CD4-positive, alpha-beta T cell (primary cell): ENCODE measurements around the gene TUT4. TPM values are rescaled to one million over a fixed set of nuclear protein-coding genes. Genes with fewer than 3 reads are reported as not detected.
"Not testable (repeated sequence)": the region's sequence is repeated elsewhere in the genome, so short reads cannot be mapped to it uniquely, and the experiment has no call there.

Source experiments
- ATAC-seq: fragments of 200-7000 bp; cut with Tn5 transposase; one replicate; pipeline ENCODE4 v1.10.0; 2022; ENCODE audit warnings: mild to moderate bottlenecking; ENCODE audit not compliant: poor library complexity
- CTCF ChIA-PET: fragments of 350-600 bp; sonication (Branson Sonifier 250); formaldehyde crosslinking; loops from one replicate; lab custom pipeline; 2021; ENCODE audit warnings: antibody characterized with exemption, inconsistent platforms; lab: Charles Lee
- POLR2A ChIA-PET: fragments of 350-600 bp; sonication (Branson Sonifier 250); formaldehyde crosslinking; loops from one replicate; lab custom pipeline; 2021; ENCODE audit warnings: antibody characterized with exemption, inconsistent platforms; lab: Charles Lee
- DNase-seq, 14 experiments: peaks; one replicate each; pipeline ENCODE4 v3.0.0-alpha.2; 2013 to 2020; ENCODE audit warnings: mixed read lengths in 2 of 14
- H3K27ac ChIP-seq, 2 donors: one replicate each; pipeline versions ENCODE4 v1.5.1 to v1.7.0; 2013; ENCODE audit warnings: low read length in 2 of 2, low read depth in 1 of 2, mild to moderate bottlenecking in 1 of 2
- H3K27me3 ChIP-seq, 2 experiments: 1 replicate in 1 of 2; 2 replicates in 1 of 2; pipeline versions ENCODE4 v1.6.1 to v1.7.0; 2013; ENCODE audit warnings: low read length in 2 of 2, control low read depth in 1 of 2, mild to moderate bottlenecking in 1 of 2, moderate library complexity in 1 of 2; ENCODE audit not compliant: insufficient read depth in 2 of 2, control insufficient read depth in 1 of 2
- H3K36me3 ChIP-seq: one replicate; pipeline ENCODE4 v1.6.1; 2013; ENCODE audit warnings: low read length, control low read depth; ENCODE audit not compliant: insufficient read depth
- H3K4me1 ChIP-seq: one replicate; pipeline ENCODE4 v1.6.1; 2013; ENCODE audit warnings: low read length, control low read depth; ENCODE audit not compliant: insufficient read depth
- H3K4me3 ChIP-seq: one replicate; pipeline ENCODE4 v1.5.1; 2013; ENCODE audit warnings: mild to moderate bottlenecking, low read length, moderate library complexity
- H3K9me3 ChIP-seq, 2 experiments: 1 replicate in 1 of 2; 2 replicates in 1 of 2; pipeline versions ENCODE4 v1.6.1 to v1.7.0; 2013; ENCODE audit warnings: low read length in 2 of 2, mild to moderate bottlenecking in 2 of 2, control low read depth in 1 of 2, moderate library complexity in 1 of 2; ENCODE audit not compliant: control insufficient read depth in 1 of 2, insufficient read depth in 1 of 2
- H3K27ac Mint-ChIP-seq: one replicate; pipeline ENCODE4 v1.8.0; 2020; ENCODE audit warnings: mixed read lengths
- H3K27me3 Mint-ChIP-seq: one replicate; pipeline ENCODE4 v1.8.0; 2021; ENCODE audit warnings: mixed read lengths
- H3K36me3 Mint-ChIP-seq: one replicate; pipeline ENCODE4 v1.8.0; 2021; ENCODE audit warnings: low read depth, mixed read lengths
- H3K4me1 Mint-ChIP-seq: one replicate; pipeline ENCODE4 v1.8.0; 2021; ENCODE audit warnings: low read depth, mixed read lengths
- H3K4me3 Mint-ChIP-seq: one replicate; pipeline ENCODE4 v1.8.0; 2020; ENCODE audit warnings: mild to moderate bottlenecking, mixed read lengths
- H3K9me3 Mint-ChIP-seq: one replicate; pipeline ENCODE4 v1.8.0; 2020; ENCODE audit warnings: mixed read lengths
- intact Hi-C, 2 experiments: fragments of 100-400 bp; cut with DNase I in 1 of 2; cut with micrococcal nuclease in 1 of 2; formaldehyde crosslinking; loops; one replicate each; pipeline versions ENCODE4 v1.15.1 to v1.9.0; 2023 to 2025; cut with DNase I, micrococcal nuclease
- total RNA-seq, 174 experiments: library from RNA in 2 of 174; stranded (reverse) in 2 of 174; gene quantifications; one replicate each; pipeline ENCODE4 v1.2.3 and lab custom pipeline; 2021 to 2026
- TF ChIP-seq, protein P1 (sequence below): fragments of 200-600 bp; IDR thresholded peaks from one replicate; pipeline ENCODE4 v1.8.0; 2022; ENCODE audit warnings: antibody characterized with exemption, mild to moderate bottlenecking

The TUT4 gene
- total RNA-seq, 2 experiments from 2014 or later = 141 to 147 TPM

DNA sequence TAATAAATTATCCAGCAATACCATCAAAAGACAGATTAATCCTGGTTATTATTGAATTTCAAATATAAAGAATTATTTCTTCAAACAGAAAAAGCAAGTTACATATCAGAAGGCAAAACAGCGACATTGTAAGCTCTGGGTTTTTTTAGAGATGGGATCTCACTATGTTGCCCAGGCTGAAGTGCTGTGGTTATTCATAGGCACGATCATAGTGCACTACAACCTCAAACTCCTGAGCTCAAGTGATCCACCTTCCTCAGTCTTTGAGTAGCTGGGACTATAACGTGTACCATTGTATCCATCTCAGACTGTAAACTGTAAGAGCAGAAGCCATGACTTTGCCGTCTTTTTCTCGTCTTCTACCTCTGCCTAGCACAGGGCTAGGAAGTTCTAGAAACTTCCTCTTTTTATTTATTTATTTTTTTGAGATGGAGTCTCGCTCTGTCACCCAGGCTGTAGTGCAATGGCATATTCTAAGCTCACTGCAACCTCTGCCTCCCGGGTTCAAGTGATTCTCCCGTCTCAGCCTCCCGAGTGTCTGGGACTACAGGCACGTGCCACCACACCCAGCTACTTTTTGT is 29.3 kb upstream of the TUT4 start:
- H3K27ac ChIP-seq = no peak overlapping the region
- no peaks in the 10 kb centered on the region for H3K27me3 ChIP-seq
- ChIA-PET CTCF (no interaction called here), POLR2A (interaction anchor here (1.0 kb wide), 1 partner anchor 54 kb away, joined by 3 read pairs; no protein-coding TSS in a partner anchor)
- no peak overlapping the region for H3K4me3 Mint-ChIP-seq
- TF ChIP-seq, protein P1, sequence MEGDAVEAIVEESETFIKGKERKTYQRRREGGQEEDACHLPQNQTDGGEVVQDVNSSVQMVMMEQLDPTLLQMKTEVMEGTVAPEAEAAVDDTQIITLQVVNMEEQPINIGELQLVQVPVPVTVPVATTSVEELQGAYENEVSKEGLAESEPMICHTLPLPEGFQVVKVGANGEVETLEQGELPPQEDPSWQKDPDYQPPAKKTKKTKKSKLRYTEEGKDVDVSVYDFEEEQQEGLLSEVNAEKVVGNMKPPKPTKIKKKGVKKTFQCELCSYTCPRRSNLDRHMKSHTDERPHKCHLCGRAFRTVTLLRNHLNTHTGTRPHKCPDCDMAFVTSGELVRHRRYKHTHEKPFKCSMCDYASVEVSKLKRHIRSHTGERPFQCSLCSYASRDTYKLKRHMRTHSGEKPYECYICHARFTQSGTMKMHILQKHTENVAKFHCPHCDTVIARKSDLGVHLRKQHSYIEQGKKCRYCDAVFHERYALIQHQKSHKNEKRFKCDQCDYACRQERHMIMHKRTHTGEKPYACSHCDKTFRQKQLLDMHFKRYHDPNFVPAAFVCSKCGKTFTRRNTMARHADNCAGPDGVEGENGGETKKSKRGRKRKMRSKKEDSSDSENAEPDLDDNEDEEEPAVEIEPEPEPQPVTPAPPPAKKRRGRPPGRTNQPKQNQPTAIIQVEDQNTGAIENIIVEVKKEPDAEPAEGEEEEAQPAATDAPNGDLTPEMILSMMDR = no peak
- H3K4me3 ChIP-seq = no peak overlapping the region
- no peaks in the 10 kb centered on the region for H3K36me3 Mint-ChIP-seq
- peaks cover 9% of the 10 kb centered on the region for H3K4me1 Mint-ChIP-seq
- no peaks in the 10 kb centered on the region for H3K36me3 ChIP-seq
- ATAC-seq = no peak
- DNase-seq = no peak
- H3K27me3 Mint-ChIP-seq = no peaks in the 10 kb centered on the region
- no peaks in the 10 kb centered on the region for H3K9me3 Mint-ChIP-seq
- no peaks in the 10 kb centered on the region for H3K9me3 ChIP-seq
- intact Hi-C loops = no loop called here
- H3K4me1 ChIP-seq = no peaks in the 10 kb centered on the region
- no peak overlapping the region for H3K27ac Mint-ChIP-seq

DNA sequence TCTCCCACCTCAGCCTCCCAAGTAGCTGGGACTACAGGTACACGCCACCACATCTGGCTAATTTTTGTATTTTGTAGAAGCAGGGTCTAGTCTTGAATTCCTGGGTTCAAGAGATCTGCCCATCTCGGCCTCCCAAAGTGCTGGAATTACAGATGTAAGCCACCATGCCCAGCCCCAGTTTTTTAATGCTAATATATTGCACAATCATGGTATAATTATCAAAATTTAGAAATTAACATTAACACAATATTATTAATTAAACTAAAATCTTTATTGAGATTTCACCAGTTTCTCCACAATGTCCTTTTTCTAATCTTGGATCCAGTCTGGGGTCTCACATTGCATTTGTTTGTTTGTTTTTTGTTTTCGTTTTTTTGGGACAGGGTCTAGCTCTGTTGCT is 27.4 kb upstream of the TUT4 start:
- H3K27me3 Mint-ChIP-seq = no peaks in the 10 kb centered on the region
- TF ChIP-seq, protein P1 = no peak
- no peak for ATAC-seq
- no peaks in the 10 kb centered on the region for H3K36me3 Mint-ChIP-seq
- H3K9me3 Mint-ChIP-seq = no peaks in the 10 kb centered on the region
- H3K36me3 ChIP-seq = no peaks in the 10 kb centered on the region
- no peaks in the 10 kb centered on the region for H3K27me3 ChIP-seq
- CTCF ChIA-PET = no interaction called here
- no peak for DNase-seq
- peaks cover 9% of the 10 kb centered on the region for H3K4me1 Mint-ChIP-seq
- no peaks in the 10 kb centered on the region for H3K4me1 ChIP-seq
- intact Hi-C loops = no loop called here
- no peak overlapping the region for H3K4me3 Mint-ChIP-seq
- POLR2A ChIA-PET = no interaction called here
- H3K9me3 ChIP-seq = no peaks in the 10 kb centered on the region
- H3K4me3 ChIP-seq = no peak overlapping the region
- no peak overlapping the region for H3K27ac ChIP-seq
- H3K27ac Mint-ChIP-seq = no peak overlapping the region

DNA sequence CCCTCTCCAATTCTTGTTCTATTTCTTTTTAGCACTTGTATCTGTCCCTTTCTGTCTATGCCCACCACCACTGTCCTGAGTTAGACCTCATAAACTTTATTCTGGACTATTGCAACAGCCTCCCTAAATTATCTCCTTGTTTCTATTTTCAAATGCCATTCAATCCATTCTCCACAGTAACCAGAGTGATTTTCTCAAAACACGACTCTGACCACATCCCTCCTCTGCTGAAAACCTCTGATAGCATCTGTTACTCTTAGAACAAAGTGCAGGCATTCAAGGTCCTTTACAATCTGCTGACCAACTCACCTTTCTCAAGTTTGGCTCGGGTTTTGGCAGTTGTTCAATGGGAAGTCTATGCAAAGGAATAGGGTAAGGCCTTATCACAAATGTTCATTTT is 26.5 kb upstream of the TUT4 start:
- H3K36me3 ChIP-seq = no peaks in the 10 kb centered on the region
- DNase-seq (no peak), ATAC-seq (no peak)
- H3K27ac ChIP-seq = no peak overlapping the region
- Mint-ChIP-seq H3K9me3 (no peaks in the 10 kb centered on the region), H3K4me1 (peaks cover 9% of the 10 kb centered on the region), H3K27ac (no peak overlapping the region), H3K36me3 (no peaks in the 10 kb centered on the region), H3K27me3 (no peaks in the 10 kb centered on the region), H3K4me3 (no peak overlapping the region)
- H3K27me3 ChIP-seq = no peaks in the 10 kb centered on the region
- H3K4me1 ChIP-seq = no peaks in the 10 kb centered on the region
- H3K9me3 ChIP-seq = no peaks in the 10 kb centered on the region
- H3K4me3 ChIP-seq = no peak overlapping the region
- POLR2A ChIA-PET = interaction anchor here (0.6 to 1.4 kb wide), 2 partner anchors 27 to 53 kb away, joined by 3 to 6 read pairs; partner anchors contain the start of genes SHISAL2A and TUT4
- TF ChIP-seq, protein P1 = no peak
- CTCF ChIA-PET = no interaction called here
- intact Hi-C loops = no loop called here

DNA sequence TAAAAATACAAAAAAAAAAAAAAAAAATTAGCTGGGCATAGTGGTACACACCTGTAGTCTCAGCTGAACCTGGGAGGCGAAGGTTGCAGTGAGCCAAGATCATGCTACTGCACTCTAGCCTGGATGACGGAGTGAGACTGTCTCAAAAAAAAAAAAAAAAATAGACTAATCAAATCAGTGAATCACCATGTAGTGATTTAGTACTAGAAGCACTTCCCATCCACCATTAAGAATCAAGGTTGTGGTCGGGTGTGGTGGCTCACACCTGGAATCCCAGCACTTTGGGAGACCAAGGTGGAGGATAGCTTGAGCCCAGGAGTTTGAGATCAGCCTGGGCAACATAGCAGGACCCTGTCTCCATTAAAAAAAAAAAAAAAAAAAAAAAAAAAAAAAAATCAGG is 25.2 kb upstream of the TUT4 start:
- H3K27me3 ChIP-seq, DNase-seq, CTCF ChIA-PET, H3K27me3 Mint-ChIP-seq, H3K36me3 ChIP-seq, H3K4me3 Mint-ChIP-seq, H3K4me1 Mint-ChIP-seq, intact Hi-C loops, POLR2A ChIA-PET, H3K36me3 Mint-ChIP-seq, ATAC-seq, H3K9me3 Mint-ChIP-seq, H3K9me3 ChIP-seq, H3K4me3 ChIP-seq, H3K27ac Mint-ChIP-seq, H3K27ac ChIP-seq, H3K4me1 ChIP-seq: not testable (repeated sequence)
